GM12891 (cell line): ENCODE data around the gene C5orf15.

ENCODE experiments used
- PAX5 ChIP-seq: IDR thresholded peaks from 2 replicates; pipeline ENCODE4 v1.6.1; 2011; ENCODE audit warnings: low read length, moderate library complexity, mild to moderate bottlenecking; ENCODE audit not compliant: insufficient read depth, severe bottlenecking
- POLR2A ChIP-seq: IDR thresholded peaks from 2 replicates; pipeline ENCODE4 v1.6.1; 2011; ENCODE audit warnings: low read depth, low read length, control low read depth
- POLR2AphosphoS5 ChIP-seq: IDR thresholded peaks from 2 replicates; pipeline ENCODE4 v1.6.1; 2011; ENCODE audit warnings: low read depth, low read length, control low read depth
- POU2F2 ChIP-seq: IDR thresholded peaks from 2 replicates; pipeline ENCODE4 v1.6.1; 2011; ENCODE audit warnings: low read depth, mild to moderate bottlenecking, control low read depth, low read length, moderate library complexity
- SPI1 ChIP-seq: IDR thresholded peaks from 2 replicates; pipeline ENCODE4 v1.6.1; 2011; ENCODE audit warnings: low read depth, low read length, control low read depth
- TAF1 ChIP-seq: IDR thresholded peaks from 2 replicates; pipeline ENCODE4 v1.6.1; 2011; ENCODE audit warnings: low read depth, low read length, control low read depth

DNA sequence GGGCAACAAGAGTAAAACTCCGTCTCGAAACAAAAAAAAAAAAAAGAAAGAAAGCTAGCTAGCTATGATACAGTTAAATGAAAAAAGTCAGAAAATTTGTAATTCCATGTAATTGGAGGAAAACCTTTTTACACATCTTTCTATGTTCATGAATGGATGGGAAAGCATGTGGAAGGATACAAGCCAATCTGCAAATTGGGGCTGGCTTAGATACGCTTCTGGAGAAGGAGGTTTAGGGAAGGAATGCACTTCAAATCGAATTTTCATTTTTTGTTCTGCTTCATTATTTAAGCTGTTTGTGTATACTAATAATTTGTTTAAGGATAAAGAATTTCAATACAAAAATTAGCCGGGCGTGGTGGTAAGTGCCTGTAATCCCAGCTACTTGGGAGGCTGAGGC is 29.6 kb upstream of the C5orf15 start:
- no peak for TF ChIP-seq POLR2A
- no peak for TF ChIP-seq TAF1
- no peak for TF ChIP-seq PAX5
- TF ChIP-seq POLR2AphosphoS5 = no peak
- no peak for TF ChIP-seq SPI1
- TF ChIP-seq POU2F2 = no peak
